Loucy (cell line): Measurements from ENCODE around the gene TCN2.

Experiments used
- H2AFZ ChIP-seq: fragments of 200-600 bp; sonication (generic); 2 replicates; pipeline ENCODE4 v1.6.0; 2016; ENCODE audit warnings: antibody characterized with exemption, mild to moderate bottlenecking, low read length, moderate library complexity
- H3F3A ChIP-seq: fragments of 200-600 bp; 2 replicates; pipeline ENCODE4 v1.6.0; 2016; ENCODE audit warnings: antibody characterized with exemption, low read depth, mild to moderate bottlenecking
- H3K27me3 ChIP-seq: fragments of 200-600 bp; sonication (generic); 2 replicates; pipeline ENCODE4 v1.6.1; 2014; ENCODE audit warnings: low read length, mild to moderate bottlenecking; ENCODE audit not compliant: insufficient read depth, poor library complexity, severe bottlenecking
- H3K36me3 ChIP-seq: fragments of 200-600 bp; sonication (generic); 2 replicates; pipeline ENCODE4 v1.6.1; 2016; ENCODE audit warnings: low read length; ENCODE audit not compliant: insufficient read depth
- H3K4me1 ChIP-seq: fragments of 200-600 bp; sonication (generic); 2 replicates; pipeline ENCODE4 v1.5.1; 2014; ENCODE audit warnings: low read length, mild to moderate bottlenecking; ENCODE audit not compliant: insufficient read depth, poor library complexity, severe bottlenecking
- H3K4me2 ChIP-seq: fragments of 200-600 bp; sonication (generic); 2 replicates; pipeline ENCODE4 v1.6.0; 2014; ENCODE audit warnings: antibody characterized with exemption, low read length, low read depth, mild to moderate bottlenecking; ENCODE audit not compliant: poor library complexity, severe bottlenecking
- H3K4me3 ChIP-seq: fragments of 200-600 bp; sonication (generic); 2 replicates; pipeline ENCODE4 v1.5.1; 2014; ENCODE audit warnings: low read length, mild to moderate bottlenecking, mixed read lengths; ENCODE audit not compliant: poor library complexity, severe bottlenecking
- H3K79me2 ChIP-seq: fragments of 200-600 bp; sonication (generic); 2 replicates; pipeline ENCODE4 v1.6.1; 2014; ENCODE audit warnings: low read length; ENCODE audit not compliant: insufficient read depth
- H3K9ac ChIP-seq: fragments of 200-600 bp; sonication (generic); 2 replicates; pipeline ENCODE4 v1.6.0; 2014; ENCODE audit warnings: mild to moderate bottlenecking, low read depth, low read length, moderate library complexity; ENCODE audit not compliant: poor library complexity, severe bottlenecking
- H3K9me2 ChIP-seq: fragments of 200-600 bp; sonication (generic); replicated peaks from 2 replicates; pipeline ENCODE4 v1.6.1; 2016; ENCODE audit warnings: low read depth, low read length, mixed read lengths
- H3K9me3 ChIP-seq: fragments of 200-600 bp; sonication (generic); 2 replicates; pipeline ENCODE4 v1.6.1; 2014; ENCODE audit warnings: mild to moderate bottlenecking, antibody characterized with exemption, low read length, low read depth; ENCODE audit not compliant: insufficient read depth
- H4K20me1 ChIP-seq: fragments of 200-600 bp; sonication (generic); 2 replicates; pipeline ENCODE4 v1.6.0; 2014; ENCODE audit warnings: antibody characterized with exemption, low read length, mild to moderate bottlenecking; ENCODE audit not compliant: insufficient read depth, poor library complexity, severe bottlenecking
- EZH2phosphoT487 ChIP-seq: fragments of 200-600 bp; IDR thresholded peaks from 2 replicates; pipeline ENCODE4 v1.6.1; 2018; ENCODE audit warnings: antibody characterized with exemption, mild to moderate bottlenecking, moderate library complexity, borderline replicate concordance
- TF ChIP-seq, protein P1 (sequence below): fragments of 200-600 bp; sonication (generic); conservative IDR thresholded peaks from 2 replicates; pipeline ENCODE4 v1.5.1; 2014; ENCODE audit warnings: mild to moderate bottlenecking, antibody characterized with exemption, low read length

Gene TCN2

DNA sequence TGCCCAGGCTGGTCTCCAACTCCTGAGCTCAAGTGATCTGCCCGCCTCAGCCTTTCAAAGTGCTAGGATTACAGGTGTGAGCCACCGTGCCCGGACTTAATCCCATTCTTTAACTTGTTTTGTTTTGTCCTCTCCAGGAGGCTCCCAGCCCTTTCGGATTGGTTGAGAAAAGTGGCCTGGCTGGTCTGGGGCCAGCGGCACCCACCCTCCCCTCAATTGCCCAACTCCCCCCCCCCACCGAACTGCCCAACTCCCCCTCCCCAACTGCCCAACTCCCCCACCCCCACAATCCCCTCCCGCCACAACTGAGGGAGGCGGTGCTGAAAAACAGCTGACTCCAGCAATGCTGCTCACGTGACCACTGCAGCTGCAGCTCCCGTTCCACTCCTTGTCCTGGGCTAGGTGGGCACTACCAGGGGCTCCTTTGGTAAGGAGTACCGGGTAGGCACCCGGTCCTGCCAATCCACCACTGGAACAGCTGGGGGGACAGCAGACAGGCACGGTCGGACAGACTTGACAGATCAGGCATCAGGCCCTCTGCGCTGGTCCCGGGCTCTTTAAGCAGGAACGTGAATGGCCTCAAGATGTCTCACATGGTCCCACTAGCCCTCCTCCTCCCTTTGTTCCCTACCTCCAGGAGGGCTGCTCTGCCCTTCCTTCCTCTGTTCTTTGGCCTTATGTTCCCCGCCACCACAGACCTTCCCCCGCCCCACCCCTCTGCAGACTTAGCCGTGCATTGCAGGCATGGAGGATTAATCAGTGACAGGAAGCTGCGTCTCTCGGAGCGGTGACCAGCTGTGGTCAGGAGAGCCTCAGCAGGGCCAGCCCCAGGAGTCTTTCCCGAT, at the start of gene TCN2:
TCN2 (plus strand) TSS at position 720 of the 845 bp plus-strand sequence. CDS start 158 bp downstream, outside the sequence.
- H2AFZ ChIP-seq = peak within 1 kb of the TSS; percentile 94
- 0 out of 2 replicates have a peak, but pooled peaks cover 4% of the 10 kb centered on the region for H3F3A ChIP-seq
- H4K20me1 ChIP-seq = no peaks in the 10 kb centered on the region
- H3K9ac ChIP-seq = peak within 1 kb of the TSS; percentile 70
- TF ChIP-seq, protein P1, sequence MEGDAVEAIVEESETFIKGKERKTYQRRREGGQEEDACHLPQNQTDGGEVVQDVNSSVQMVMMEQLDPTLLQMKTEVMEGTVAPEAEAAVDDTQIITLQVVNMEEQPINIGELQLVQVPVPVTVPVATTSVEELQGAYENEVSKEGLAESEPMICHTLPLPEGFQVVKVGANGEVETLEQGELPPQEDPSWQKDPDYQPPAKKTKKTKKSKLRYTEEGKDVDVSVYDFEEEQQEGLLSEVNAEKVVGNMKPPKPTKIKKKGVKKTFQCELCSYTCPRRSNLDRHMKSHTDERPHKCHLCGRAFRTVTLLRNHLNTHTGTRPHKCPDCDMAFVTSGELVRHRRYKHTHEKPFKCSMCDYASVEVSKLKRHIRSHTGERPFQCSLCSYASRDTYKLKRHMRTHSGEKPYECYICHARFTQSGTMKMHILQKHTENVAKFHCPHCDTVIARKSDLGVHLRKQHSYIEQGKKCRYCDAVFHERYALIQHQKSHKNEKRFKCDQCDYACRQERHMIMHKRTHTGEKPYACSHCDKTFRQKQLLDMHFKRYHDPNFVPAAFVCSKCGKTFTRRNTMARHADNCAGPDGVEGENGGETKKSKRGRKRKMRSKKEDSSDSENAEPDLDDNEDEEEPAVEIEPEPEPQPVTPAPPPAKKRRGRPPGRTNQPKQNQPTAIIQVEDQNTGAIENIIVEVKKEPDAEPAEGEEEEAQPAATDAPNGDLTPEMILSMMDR = no peak; the same call in 1 of the 2 replicates
- no peak for TF ChIP-seq EZH2phosphoT487
- H3K36me3 ChIP-seq = no peaks in the 10 kb centered on the region
- no peaks in the 10 kb centered on the region for H3K27me3 ChIP-seq
- H3K9me3 ChIP-seq = no peaks in the 10 kb centered on the region
- peak within 1 kb of the TSS; percentile 87 for H3K4me3 ChIP-seq
- peak within 1 kb of the TSS; percentile 92 for H3K4me2 ChIP-seq
- no peaks in the 10 kb centered on the region for H3K9me2 ChIP-seq
- no peaks in the 10 kb centered on the region for H3K79me2 ChIP-seq
- peaks cover 35% of the 10 kb centered on the region for H3K4me1 ChIP-seq

DNA sequence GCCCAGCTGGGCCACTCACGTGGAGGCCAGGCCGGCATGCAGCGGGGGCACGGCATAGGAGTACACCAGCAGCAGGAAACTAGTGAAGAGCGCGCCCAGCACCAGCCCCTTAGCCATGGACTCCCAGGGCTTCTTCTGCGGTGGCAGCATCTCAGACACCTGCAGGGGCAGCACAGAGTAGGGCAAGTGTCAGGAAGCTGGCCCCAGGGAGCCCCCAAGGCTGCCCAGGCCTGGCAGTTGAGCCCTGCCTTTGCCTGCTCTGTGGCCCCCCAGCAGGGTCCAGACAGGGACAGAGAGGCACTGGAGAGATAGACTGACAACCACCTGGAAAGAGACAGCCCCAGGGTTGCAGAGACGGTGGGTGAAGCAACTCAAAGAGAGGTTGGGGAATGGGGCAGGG, 49.7 kb upstream of the TCN2 start:
- no peak overlapping the region for H3K9ac ChIP-seq
- no peaks in the 10 kb centered on the region for H3K79me2 ChIP-seq
- H4K20me1 ChIP-seq = no peaks in the 10 kb centered on the region
- H3K4me1 ChIP-seq = no peaks in the 10 kb centered on the region
- H3K9me2 ChIP-seq = no peaks in the 10 kb centered on the region
- no peak overlapping the region for H2AFZ ChIP-seq
- TF ChIP-seq, protein P1 = no peak; the same call in 1 of the 2 replicates
- no peak for TF ChIP-seq EZH2phosphoT487
- H3F3A ChIP-seq = no peaks in the 10 kb centered on the region
- H3K4me2 ChIP-seq = no peak overlapping the region
- H3K9me3 ChIP-seq = no peaks in the 10 kb centered on the region
- H3K27me3 ChIP-seq = no peaks in the 10 kb centered on the region
- H3K36me3 ChIP-seq = no peaks in the 10 kb centered on the region
- H3K4me3 ChIP-seq = no peak overlapping the region

DNA sequence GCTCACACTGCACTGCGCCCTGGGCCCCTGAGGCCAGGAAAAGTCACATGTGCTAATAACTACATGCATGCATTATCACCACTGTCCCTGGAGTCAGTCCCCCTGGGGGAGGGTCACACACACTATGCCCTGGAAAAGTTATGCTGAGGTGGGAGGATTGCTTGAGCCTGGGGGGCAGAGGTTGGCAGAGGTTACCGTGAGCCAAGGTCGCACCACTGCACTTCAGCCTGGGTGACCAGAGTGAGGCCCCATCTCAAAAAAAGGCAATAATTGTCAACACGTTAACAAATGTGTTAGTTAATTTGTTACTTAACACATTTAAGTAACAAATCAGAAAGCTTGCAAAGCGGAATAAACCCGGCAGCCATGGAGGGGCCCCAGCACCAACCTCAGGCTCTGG, 47.1 kb upstream of the TCN2 start:
- H4K20me1 ChIP-seq = no peaks in the 10 kb centered on the region
- TF ChIP-seq EZH2phosphoT487 = no peak
- TF ChIP-seq, protein P1 = no peak
- no peak overlapping the region for H3K4me2 ChIP-seq
- no peaks in the 10 kb centered on the region for H3K36me3 ChIP-seq
- no peak overlapping the region for H3K4me3 ChIP-seq
- H3K9me2 ChIP-seq = no peaks in the 10 kb centered on the region
- no peaks in the 10 kb centered on the region for H3F3A ChIP-seq
- H3K9ac ChIP-seq = no peak overlapping the region
- H2AFZ ChIP-seq = 0 out of 2 replicates have a peak overlapping the region, but pooled peaks have one; percentile 15
- H3K9me3 ChIP-seq = no peaks in the 10 kb centered on the region
- no peaks in the 10 kb centered on the region for H3K27me3 ChIP-seq
- no peaks in the 10 kb centered on the region for H3K4me1 ChIP-seq
- H3K79me2 ChIP-seq = no peaks in the 10 kb centered on the region
